ENCODE data around the gene IDH1. TPM values are rescaled to one million over a fixed set of nuclear protein-coding genes. Genes with fewer than 3 reads are reported as not detected.

IDH1 gene
- total and polyA plus RNA-seq, 2 of the 8 experiments (the other 6 are each of a cell fraction or from before 2014, with no cell fraction given), result 174 to 398 TPM

DNA sequence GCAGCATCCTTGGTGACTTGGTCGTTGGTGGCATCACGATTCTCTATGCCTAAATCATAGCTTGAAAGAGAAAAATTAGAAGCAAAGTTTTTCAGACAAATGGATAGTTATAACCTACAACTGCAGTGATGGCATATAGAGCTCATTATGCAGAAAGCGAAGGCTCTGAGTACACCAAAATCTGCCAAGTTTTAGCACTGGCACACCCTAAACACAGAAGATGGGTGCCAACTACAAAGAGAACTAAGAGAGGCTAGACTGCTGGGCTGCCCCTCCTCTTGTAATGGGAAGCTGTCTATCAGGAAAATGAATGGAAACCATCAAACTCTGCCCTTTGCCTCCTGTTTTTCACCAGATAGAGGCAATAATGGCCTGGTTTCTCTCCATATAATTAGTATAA, 6.3 kb downstream of the IDH1 start:
- H4K8ac ChIP-seq (ENCODE audit: extremely low read depth, insufficient read depth, low read length), result no peak overlapping the region
- no peaks in the 10 kb centered on the region for H3K9me3 ChIP-seq (ENCODE audit: insufficient read depth in 2 of 2, low read depth in 1 of 2, low read length in 1 of 2)
- H2BK12ac ChIP-seq (ENCODE audit: low read depth, low read length), result no peak overlapping the region
- no peak overlapping the region for H3K4me2 ChIP-seq (ENCODE audit: insufficient read depth in 1 of 2, low read depth in 2 of 2, low read length in 2 of 2)
- no peak for DNase-seq (ENCODE audit: low read depth in 1 of 2, low spot score in 2 of 2)
- no peak overlapping the region for H3K4me3 ChIP-seq (ENCODE audit: extremely low read depth in 1 of 4, insufficient read depth in 2 of 4, low read depth in 3 of 4, low read length in 4 of 4)
- peaks cover 17 to 98% (median 60%) of the 10 kb centered on the region in 4 experiments for H3K36me3 ChIP-seq (ENCODE audit: control insufficient read depth in 2 of 4, insufficient read depth in 4 of 4, low read length in 3 of 4)
- H4K20me1 ChIP-seq (replicated peaks in 1 of 2; ENCODE audit: control insufficient read depth in 1 of 2, insufficient read depth in 2 of 2, low read length in 2 of 2), result peaks cover 0 to 1% of the 10 kb centered on the region in 2 experiments
- no peak overlapping the region for H3K27ac ChIP-seq (ENCODE audit: low read depth, low read length)
- 88% methylated on average over 3 of the region's 3 CpGs; no CpG with 5 or more reads in 1 of the 2 experiments for WGBS, 2 experiments (ENCODE audit: extremely low coverage in 1 of 2, insufficient coverage in 1 of 2, insufficient read length in 1 of 2, insufficient replicate concordance in 2 of 2, low coverage in 1 of 2, low lambda C conversion rate in 2 of 2, missing lambda C conversion rate in 1 of 2)
- no peak overlapping the region for H2BK120ac ChIP-seq (replicated peaks; ENCODE audit: low read depth, low read length)
- H2BK5ac ChIP-seq (ENCODE audit: low read depth, low read length), result no peak overlapping the region
- no peak overlapping the region for H2AK5ac ChIP-seq (ENCODE audit: low read depth, low read length)
- no peak overlapping the region for H3K14ac ChIP-seq (ENCODE audit: insufficient read length)
- no peak overlapping the region for H3K23ac ChIP-seq (ENCODE audit: insufficient read length)
- POLR2A ChIA-PET (ENCODE audit: partially characterized antibody), result interaction anchor here (0.8 to 2.3 kb wide), 5 partner anchors 9 to 103 kb away, joined by 3 to 7 read pairs (median 4); partner anchors contain the start of genes CRYGB and PIKFYVE
- FAIRE-seq, result no peak
- peaks cover 3 to 28% of the 10 kb centered on the region in 2 experiments; a peak in 3 of 4 replicates for H3K79me2 ChIP-seq (ENCODE audit: control insufficient read depth in 1 of 2, insufficient read depth in 2 of 2, low read length in 2 of 2)
- H3K4me1 ChIP-seq (replicated peaks in 1 of 4; ENCODE audit: control insufficient read depth in 3 of 4, insufficient read depth in 4 of 4, low read length in 3 of 4), result peaks cover 0 to 5% (median 3%) of the 10 kb centered on the region in 4 experiments; a peak in 2 of 7 replicates
- H3K23me2 ChIP-seq (ENCODE audit: low read depth, low read length), result no peaks in the 10 kb centered on the region; the same call in 1 of the 2 replicates
- no peak overlapping the region for H3K4ac ChIP-seq (replicated peaks; ENCODE audit: insufficient read length, low read depth, low read length)
- no peak overlapping the region for H2BK15ac ChIP-seq (ENCODE audit: low read length)
- H3K18ac ChIP-seq (ENCODE audit: extremely low read depth, low read length), result no peak overlapping the region
- 0 out of 2 replicates have a peak, but pooled peaks cover 3% of the 10 kb centered on the region for H3K79me1 ChIP-seq (ENCODE audit: low read depth, low read length)
- H4K5ac ChIP-seq (ENCODE audit: insufficient read length, low read depth, low read length), result no peak overlapping the region
- H3K27me3 ChIP-seq (replicated peaks in 1 of 4; ENCODE audit: control insufficient read depth in 3 of 4, extremely low read depth in 1 of 4, insufficient read depth in 3 of 4, low read length in 3 of 4), result no peaks in the 10 kb centered on the region
- H2BK20ac ChIP-seq (ENCODE audit: low read length), result no peak overlapping the region
- no peak overlapping the region for H3K56ac ChIP-seq (replicated peaks; ENCODE audit: insufficient read length, low read depth, low read length)
- no peak overlapping the region for H4K91ac ChIP-seq (replicated peaks; ENCODE audit: insufficient read length, low read length)
- H2AFZ ChIP-seq (ENCODE audit: low read length), result no peak overlapping the region
- H3K9ac ChIP-seq (replicated peaks in 1 of 4; ENCODE audit: extremely low read depth in 1 of 4, low read depth in 3 of 4, low read length in 3 of 4), result no peak overlapping the region
- TF ChIP-seq SIX5 (IDR thresholded peaks at IDR 0.05; ENCODE audit: low read depth, low read length), result no peak
- no peak for TF ChIP-seq SP2 (IDR thresholded peaks at IDR 0.05; ENCODE audit: low read length)
- no peak for TF ChIP-seq KDM5A (IDR thresholded peaks at IDR 0.05; ENCODE audit: low read length)
- TF ChIP-seq EP300 (IDR thresholded peaks at IDR 0.05; ENCODE audit: borderline replicate concordance in 1 of 2, low read depth in 2 of 2, low read length in 2 of 2), result no peak
- no peak for TF ChIP-seq YY1 (IDR thresholded peaks at IDR 0.05; ENCODE audit: low read depth, low read length)
- TF ChIP-seq RXRA (IDR thresholded peaks at IDR 0.05; ENCODE audit: insufficient read depth, low read depth, low read length), result no peak
- TF ChIP-seq HDAC6 (IDR thresholded peaks at IDR 0.05; ENCODE audit: low read depth, low read length), result no peak
- TF ChIP-seq TAF1 (IDR thresholded peaks at IDR 0.05; ENCODE audit: low read depth, low read length), result no peak
- no peak for TF ChIP-seq ZNF274 (IDR thresholded peaks at IDR 0.05; ENCODE audit: borderline replicate concordance, extremely low read depth, low read length)
- CTCF ChIA-PET (ENCODE audit: partially characterized antibody), result interaction anchor here (1.1 to 2.3 kb wide), 5 partner anchors 27 to 146 kb away, joined by 3 to 8 read pairs (median 4); no protein-coding TSS in a partner anchor

Measured in H1 (cell line).